ENCODE results near the gene HSD17B12. TPM values are rescaled to one million over a fixed set of nuclear protein-coding genes. Genes with fewer than 3 reads are reported as not detected.

Gene HSD17B12
- total RNA-seq, 4 donors from 2014 or later = 50.6 to 72.4 (median 54.1) TPM

DNA sequence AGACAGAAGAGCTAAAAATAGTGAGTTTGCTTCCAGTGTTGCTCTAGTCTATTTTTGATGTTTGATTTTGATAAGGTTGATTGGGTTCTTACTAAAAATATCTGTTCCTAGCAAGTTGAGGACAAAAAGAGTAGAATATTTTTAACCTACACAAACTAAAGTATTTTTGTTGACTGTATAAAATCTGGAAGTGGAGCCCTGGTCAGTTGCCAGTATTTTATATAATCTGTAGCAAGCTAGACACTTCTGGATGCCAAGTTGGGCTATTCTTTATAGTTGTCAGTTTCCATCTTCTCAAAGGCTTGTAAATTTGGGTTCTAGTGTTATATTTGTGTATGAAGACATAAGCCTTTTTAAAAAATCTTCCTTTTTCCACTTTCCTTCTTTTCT is 56.7 kb downstream of the HSD17B12 start:
- TF ChIP-seq, protein P1, sequence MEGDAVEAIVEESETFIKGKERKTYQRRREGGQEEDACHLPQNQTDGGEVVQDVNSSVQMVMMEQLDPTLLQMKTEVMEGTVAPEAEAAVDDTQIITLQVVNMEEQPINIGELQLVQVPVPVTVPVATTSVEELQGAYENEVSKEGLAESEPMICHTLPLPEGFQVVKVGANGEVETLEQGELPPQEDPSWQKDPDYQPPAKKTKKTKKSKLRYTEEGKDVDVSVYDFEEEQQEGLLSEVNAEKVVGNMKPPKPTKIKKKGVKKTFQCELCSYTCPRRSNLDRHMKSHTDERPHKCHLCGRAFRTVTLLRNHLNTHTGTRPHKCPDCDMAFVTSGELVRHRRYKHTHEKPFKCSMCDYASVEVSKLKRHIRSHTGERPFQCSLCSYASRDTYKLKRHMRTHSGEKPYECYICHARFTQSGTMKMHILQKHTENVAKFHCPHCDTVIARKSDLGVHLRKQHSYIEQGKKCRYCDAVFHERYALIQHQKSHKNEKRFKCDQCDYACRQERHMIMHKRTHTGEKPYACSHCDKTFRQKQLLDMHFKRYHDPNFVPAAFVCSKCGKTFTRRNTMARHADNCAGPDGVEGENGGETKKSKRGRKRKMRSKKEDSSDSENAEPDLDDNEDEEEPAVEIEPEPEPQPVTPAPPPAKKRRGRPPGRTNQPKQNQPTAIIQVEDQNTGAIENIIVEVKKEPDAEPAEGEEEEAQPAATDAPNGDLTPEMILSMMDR (IDR thresholded peaks at IDR 0.05) = no peak
- no peak for ATAC-seq (ENCODE audit: low FRiP score)

DNA sequence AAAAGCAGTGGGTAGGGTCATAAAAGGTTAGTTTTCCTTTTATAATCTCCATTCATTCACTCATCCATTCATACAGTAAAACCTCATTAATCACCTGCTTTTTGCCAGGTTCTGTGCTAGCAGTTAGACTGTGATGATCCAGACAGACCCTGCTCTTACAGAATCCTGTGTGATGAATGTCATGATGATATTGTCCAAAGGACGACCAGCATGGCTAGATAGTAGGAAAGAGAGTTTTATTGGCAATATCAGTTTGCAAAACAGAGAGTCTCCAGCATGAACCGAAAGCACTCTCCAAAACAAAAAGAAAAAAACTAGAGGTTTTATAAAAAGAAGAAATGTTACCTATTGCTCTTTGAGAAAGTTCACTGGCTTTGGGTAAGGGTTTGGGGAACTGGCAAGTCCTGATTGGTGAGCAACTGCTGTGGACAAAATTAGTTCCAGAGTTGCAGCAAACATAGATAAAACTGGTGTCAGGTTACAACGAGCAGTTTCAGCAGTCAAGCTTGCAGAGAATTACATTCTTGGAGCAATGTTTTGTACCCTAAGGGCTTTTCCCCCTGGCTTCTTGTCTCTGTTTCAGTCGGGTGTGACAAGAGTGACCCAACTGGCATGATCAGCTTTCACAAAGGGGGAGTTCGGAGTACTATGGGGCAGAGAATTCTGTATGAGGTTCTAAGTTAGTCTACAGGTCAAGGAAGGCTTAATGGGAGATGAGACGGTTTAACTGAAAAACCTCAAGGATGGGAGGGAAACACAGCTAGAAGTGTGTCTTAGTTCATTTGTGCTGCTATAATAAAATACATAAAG is 58.3 kb downstream of the HSD17B12 start:
- TF ChIP-seq, protein P1 (IDR thresholded peaks at IDR 0.05) = no peak
- DNase-seq (ENCODE audit: low spot score) (no peak), ATAC-seq (ENCODE audit: low FRiP score) (no peak)

More for the DNA sequence above, 56.7 kb downstream of the HSD17B12 start:
- no peak for DNase-seq (ENCODE audit: low spot score)

DNA sequence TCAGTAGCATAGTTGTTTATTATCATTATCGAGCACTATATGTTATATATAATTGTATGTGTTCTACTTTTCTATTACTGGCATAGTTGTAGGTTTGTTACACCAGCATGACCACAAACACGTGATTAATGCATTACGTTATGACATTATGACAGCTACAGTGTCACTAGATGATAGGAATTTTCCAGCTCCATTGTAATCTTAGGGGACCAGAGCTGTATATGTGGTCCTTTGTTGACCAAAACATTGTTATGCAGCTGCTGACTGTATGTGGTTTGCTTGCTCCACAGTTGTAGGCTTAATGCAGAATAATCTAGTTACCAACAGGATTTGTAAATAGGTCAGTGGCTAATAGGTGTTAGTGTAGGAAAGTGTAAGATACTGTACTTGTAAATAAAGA is 66.1 kb downstream of the HSD17B12 start:
- DNase-seq (ENCODE audit: low spot score) = no peak
- ATAC-seq (ENCODE audit: low FRiP score) = no peak
- TF ChIP-seq, protein P1 (IDR thresholded peaks at IDR 0.05) = no peak

DNA sequence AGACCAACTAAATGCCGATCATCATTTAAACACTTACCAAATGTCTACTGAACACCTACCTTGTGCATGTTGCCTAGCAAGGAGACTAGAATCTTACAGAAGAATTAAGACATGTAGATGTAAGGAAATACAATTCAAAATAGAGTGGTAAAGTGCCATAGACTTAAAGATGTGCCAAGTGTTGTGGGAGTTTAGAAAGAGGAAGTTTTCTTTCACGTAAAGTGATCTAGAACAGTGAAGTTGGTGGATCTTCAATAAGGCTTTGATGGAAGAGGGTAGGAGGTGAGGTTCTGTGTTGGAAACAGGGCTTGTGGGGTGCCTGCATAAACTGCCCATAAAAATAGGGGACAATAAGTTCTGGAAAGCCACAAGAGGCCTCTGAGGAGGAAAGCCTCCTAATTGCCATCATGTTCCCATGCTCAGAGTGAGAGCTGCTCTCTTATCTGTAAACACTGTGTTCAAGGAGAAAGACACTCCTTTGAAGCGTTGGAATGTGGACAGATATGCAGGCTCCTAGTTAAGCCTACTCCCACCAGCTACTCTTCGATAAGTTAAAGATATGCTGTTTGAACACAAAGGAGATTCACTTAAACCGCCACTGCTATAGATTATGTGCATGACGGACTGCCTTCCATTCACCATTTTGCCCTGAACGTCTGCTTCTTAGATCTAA is 66.7 kb downstream of the HSD17B12 start:
- no peak for DNase-seq (ENCODE audit: low spot score)
- TF ChIP-seq, protein P1 (IDR thresholded peaks at IDR 0.05) = no peak
- no peak for ATAC-seq (ENCODE audit: low FRiP score)

DNA sequence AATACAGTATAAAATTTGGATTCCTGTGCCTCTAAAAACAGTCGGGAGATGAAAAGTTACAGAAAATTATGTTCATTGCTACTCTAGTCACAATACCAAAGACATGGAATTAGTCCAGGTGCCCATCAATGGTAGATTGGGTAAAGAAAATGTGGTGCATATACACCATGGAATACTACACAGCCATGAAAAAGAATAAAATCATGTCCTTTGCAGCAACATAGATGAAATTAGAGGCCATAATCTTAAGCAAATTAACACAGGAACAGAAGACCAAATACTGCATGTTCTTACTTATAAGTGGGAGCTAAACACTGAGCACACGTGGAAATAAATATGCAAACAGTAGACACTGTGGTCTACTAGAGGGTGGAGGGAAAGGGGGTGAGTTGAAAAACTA is 67.6 kb downstream of the HSD17B12 start:
- DNase-seq (ENCODE audit: low spot score) = no peak
- no peak for ATAC-seq (ENCODE audit: low FRiP score)
- TF ChIP-seq, protein P1 (IDR thresholded peaks at IDR 0.05) = no peak

DNA sequence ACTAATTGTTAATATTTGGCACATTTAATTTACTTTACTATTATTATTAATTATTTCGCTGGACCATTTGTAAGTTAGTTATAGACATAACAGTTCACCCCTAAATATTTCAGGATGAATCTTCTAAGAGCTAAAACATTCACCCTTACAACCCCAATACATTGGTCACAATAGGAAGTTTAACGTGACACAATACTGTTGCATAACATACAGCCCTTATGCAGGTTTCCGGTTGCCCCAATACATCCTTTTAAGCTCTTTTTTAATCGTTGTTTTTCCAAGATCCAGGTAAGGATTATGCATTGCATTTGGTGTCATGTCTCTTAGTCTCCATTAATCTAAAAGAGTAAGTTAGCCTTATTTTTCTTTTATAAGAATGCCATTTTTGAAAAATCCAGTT is 71.2 kb downstream of the HSD17B12 start:
- no peak for DNase-seq (ENCODE audit: low spot score)
- ATAC-seq (ENCODE audit: low FRiP score) = no peak
- TF ChIP-seq, protein P1 (IDR thresholded peaks at IDR 0.05) = no peak

All from omental fat pad (tissue), 4 donors.